ENCODE measurements around the gene RBFA.

Gene RBFA

DNA sequence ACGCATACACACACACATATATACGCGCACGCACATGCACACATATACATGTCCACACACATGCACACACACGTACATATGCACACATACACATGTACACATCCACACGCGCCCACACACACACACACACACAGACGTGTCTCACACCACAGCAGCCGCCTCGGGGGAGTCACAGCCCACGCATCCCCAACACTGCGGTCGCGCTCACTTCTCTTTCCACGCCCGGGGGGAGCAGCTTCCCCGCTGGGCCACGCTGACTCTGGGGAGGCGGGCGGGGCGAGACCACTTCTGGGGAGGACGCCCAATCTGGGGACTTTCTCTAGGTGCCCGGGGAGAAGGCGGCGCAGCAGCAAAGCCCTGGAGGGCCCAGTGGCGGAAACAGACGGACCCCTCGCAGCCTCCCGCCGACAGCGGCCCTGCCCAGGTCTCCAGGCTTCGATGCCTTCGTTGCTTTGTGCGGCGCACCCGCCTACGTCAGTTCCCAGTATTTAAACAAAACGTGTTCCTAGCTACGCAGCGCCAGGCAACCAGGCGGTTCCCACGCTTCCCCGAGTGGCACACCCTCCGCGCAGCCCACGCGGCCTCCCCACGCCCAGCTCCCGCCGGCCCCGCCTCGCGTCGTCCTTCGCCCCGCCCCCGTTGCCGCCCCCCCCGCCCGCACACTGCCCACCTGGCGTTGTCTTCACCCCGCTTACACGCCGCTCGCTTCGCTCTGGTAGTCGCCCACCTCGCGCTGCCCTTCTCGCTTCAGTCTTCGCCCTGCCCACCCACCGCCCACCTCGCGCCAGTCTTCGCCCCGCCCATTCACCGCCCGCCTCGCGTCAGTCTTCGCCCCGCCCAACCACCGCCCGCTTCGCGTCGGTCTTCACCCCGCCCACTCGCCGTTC is 810 bp upstream of the RBFA start:
- DNase-seq = peak; percentile 69

DNA sequence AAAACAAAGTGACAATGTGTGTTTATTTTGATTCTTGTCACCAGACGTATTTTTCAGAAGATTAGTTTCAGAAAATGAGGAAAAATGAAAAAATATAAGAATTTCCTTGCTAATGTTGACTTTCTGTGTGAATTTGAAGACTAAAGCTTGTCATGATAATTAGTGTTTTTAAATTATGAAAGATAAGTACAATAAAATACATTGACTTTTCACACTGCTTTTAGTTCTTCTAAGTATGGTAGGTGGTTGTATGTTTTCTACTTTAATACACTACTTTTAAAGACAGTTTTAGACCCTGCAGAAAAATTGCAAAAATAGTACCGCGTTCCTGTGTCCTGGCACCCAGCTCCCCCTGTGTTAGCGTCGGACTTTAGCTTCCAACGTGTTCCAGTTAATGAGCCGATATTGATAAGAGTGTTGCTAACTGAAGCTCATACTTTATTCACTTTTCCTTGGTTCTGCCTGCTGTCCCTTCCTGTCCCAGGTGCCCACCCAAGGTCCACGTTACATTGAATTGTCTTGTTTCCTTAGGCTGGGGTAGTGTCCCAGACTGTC is 695 bp downstream of the RBFA start:
- no peak for DNase-seq

DNA sequence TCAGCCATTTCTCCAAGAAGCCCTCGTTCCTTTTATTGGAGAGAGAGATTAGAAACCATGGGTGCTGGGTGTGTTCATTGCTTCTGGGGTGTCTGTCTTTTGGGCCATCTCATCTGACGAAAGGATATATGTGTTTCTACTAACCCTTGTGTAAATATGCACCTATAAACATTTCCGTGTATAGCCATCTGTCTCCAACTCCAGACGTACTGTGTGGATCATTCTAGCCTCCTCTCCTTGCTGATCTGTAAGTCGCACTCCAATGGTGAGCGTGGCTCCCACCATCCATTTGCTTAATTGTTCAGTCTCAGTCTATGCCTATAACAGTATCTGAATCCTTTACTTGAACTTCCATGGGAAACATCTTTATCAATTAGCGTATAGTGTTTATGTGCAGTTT is 1.8 kb downstream of the RBFA start:
- DNase-seq = no peak

DNA sequence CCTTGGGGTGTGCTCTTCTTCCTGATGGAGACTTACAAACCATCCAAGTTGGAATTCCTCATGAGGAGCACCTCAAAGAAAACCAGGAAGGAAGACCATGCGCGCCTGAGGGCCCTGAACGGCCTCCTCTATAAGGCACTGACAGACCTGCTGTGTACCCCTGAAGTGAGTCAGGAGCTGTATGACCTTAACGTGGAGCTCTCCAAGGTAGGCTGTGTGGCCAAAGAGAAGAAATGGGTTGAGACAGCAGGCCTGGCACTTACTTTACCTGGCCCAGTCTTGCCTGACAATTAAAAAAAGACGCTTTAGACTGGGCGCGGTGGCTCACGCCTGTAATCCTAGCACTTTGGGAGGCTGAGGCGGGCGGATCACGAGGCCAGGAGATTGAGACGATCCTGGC is 3.1 kb downstream of the RBFA start:
- DNase-seq = no peak

DNA sequence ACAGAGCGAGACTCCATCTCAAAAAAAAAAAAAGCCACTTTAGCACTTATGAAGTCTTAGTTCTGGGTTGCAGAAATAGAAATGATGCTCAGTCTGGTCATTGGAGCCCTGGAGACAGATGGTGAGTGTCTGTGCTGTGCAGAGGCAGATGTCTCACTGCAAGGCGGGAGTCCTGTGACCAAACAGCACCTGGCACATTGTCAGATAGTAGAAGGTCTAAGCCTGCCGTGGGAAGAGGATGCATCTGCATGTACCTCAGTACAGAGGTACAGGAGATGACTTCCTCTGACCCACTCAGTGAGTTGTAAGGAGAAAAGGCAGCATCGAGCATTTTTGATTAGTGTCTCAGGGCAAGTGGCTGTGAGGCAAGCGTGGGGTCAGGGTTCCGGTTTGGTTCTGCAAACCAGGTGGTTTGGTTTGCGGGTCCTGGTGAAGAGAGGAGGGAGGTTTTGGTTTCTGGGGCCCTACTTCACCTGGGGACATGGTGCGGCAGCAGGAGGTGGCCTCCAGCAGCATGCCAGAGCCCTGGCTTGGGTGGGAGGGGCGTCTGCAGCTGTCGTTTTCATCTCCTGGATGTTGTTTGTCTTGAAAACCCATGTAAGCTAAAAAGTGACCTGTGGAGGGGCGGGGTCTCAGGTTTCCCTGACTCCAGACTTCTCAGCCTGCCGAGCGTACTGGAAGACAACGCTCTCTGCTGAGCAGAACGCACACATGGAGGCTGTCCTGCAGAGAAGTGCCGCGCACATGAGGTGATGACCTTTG is 3.8 kb downstream of the RBFA start:
- DNase-seq = no peak

- DNase-seq = no peak
Observed at GRCh38 chr18:80040515-80040914, 6.3 kb downstream of the RBFA start.

DNA sequence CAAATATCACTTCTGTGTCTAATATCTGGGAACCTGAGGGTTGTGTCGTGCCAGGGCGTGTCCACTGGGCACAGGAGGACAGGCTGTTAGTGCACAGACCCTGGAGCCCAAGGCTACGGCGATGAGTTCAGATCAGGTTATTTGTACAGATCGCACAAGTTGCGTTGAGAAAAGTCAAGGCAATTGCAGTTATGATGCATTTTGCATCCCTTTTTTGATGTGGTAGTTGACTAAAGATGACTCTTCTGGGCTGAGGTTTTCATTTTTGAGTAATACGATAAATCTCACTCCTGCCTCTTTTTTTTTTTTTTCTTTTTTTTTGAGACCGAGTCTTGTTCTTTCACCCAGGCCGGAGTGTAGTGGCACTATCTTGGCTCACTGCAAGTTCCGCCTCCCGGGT is 7.2 kb downstream of the RBFA start:
- no peak for DNase-seq

DNA sequence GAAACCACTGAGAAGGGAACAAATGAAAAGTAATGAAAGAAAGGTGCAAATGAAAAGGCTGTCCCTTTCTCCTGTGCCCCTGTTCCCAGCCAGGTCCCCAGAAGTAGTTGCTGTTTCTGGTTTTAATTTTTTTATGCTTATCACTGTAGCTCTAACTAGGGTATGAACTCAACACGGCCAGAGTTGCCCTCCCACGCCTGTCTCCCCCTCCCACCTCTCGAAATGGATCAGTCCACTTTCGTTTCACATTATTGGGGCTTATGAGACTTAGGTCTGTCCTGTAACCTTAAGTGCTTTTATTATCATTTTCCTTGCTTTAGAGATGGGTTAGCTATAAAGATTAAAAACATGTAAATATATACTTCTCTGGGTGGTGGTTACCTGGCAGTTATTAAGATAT is 8.6 kb downstream of the RBFA start:
- DNase-seq = no peak

- no peak for DNase-seq
Observed at GRCh38 chr18:80044072-80044471, 9.8 kb downstream of the RBFA start.

DNA sequence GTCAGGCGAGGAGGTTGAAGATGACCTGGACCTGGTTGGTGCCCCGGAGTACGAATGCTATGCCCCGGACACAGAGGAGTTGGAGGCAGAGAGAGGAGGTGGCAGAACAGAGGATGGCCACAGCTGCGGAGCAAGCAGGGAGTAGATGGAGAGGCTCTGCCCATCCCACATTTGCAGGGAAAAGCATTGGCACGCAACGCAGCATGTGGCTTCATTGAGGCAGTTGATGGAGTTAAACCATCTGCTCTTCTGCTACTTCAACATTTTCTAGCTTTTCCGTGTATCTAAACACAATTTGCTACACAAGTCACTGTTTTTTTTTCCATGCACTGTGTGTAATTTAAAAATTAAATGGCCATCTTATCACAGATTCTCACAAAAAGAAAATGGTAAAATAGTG is 11.8 kb downstream of the RBFA start:
- DNase-seq = no peak

DNA sequence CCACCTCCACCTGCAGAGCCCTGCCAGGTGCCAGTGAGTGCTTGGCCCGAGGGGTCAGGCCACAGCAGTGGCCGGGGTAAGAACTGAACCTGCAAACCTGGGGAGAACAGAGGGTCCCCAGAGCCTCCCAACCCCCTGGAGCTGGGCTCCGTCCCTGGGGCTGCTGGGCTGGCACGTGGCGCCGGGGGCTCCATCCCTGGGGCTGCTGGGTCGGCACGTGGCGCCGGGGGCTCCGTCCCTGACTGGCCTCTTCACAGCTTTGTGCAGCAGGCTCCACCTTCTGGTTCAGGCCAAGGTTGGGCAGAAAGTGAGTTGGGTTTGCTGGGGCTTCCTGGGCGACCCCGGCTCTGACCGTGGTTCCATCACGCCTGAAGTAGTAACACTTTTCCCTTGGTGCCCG is 12.2 kb downstream of the RBFA start:
- no peak for DNase-seq

DNA sequence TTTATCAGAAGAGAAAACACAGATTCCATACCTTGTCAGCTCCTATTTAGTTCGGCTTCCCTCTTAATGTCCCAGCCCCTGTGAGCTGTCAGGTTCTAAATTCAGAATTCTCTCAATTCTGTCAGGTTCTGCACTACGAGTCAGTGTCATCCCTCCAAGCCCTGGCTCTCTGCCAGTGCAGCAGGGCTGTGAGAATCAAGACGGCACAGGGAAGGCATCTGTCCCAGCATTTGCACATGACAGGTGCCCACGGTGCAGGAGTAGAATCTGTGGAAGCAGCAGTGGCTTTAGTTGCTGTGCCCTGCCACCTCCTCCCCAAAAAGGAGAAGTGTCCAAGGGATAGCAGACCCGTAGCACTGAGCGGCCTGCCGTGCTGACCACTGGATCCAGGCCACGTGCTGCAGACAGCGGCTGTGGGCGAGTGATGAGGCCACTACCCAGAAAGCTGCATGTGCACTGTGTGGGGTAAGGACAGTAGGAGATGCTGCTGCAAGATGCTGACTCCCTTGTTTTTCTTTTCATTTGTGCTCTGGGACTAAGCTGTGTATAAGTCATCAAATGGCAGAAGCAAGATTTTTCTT is 12.8 kb downstream of the RBFA start:
- DNase-seq = no peak

DNA sequence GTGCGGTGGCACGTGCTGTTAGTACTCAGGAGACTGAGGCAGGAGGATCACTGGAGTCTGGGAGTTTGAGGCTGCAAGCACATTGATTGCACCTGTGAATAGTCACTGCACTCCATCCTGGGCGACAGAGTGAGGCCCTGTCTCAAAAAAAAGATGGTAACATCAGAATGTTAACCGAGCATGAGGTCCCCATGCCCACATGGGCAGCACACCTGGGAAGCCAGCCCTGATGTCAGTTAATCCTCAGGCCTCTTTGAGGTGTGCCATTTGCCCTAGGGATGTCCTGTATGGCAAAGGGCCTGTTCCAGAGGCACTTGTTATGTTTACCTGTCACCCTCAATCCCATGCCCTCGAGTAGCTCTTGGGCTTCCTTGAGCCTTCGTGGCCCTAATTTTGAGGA is 16.6 kb downstream of the RBFA start:
- DNase-seq = no peak

GRCh38 chr18:80056095-80056494 is 21.9 kb downstream of the RBFA start:
- DNase-seq = no peak

- no peak for DNase-seq
Observed at GRCh38 chr18:80059945-80060344, 25.7 kb downstream of the RBFA start.

DNA sequence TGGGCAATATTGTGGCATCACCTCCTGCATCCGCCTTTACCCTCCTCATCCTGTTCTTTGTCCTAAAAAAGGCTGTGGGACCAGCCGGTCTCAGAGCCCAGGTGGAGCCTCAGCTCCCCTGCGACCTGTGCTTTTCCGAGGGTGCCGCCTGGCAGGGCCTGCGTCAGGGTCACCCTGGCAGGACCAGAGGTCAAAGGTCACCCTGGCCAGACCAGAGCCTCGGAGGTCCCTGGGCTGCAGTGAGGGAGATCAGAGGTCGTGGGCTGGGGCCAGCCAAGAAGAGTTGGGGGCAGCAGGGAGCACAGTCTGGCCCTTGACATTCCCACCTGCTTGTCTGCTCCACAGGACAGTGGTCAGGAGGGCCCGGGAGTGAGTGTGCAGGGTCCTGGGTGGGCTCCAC is 31.5 kb downstream of the RBFA start:
- DNase-seq = no peak

DNA sequence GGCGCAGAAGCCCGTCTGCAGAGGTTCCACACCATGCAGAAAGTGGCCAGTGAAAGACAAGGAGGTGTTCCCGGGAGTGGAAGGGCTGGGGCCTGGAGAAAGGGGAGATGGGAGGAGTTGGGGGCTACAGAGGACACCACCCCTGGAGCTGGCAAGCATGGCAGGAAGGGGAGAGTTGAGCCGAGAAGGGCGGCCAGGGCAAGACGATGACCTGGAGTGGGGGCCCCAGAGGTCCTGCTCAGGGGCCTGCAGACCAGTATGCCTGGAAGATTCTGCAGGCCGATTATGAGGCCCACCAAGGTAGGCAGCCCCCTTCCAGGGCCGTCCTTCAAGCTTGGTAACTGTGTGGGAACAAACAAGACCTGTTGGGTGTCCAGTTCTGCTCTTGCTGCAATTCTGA is 33.1 kb downstream of the RBFA start:
- no peak for DNase-seq

GRCh38 chr18:80067897-80068296 is 33.7 kb downstream of the RBFA start:
- no peak for DNase-seq

DNA sequence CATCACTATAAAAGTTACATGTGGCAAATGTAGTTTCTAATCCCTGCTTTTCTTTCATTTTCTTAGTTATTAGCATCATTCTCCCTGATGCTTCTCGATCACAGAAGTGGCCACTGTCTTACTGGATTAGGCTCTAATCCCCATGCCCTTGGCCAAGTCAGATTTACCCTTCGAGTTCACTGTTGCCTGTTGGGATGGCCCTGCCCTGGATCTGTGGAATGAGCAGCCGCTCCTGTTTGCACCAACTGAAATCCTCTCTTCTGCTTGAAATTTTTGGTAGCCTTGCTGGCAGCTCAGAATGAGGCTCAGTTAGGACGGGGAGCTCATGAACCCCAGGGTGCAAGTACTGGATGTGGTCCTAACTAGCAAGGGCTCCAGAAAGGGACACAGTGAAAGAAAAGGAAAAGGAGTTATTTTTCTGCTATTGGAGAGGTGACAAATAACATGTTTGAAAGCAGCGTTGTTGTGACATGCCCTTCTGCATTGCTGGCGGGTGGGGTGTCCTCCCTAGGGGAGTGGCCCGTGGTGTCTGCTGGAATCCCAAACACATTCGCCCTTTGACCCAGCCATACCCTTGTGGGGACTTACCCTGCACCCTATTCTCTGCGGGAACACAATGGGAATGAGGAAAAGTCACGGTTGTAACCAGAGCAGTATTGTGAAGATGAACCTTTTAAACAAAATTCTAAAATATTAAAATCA is 34.5 kb downstream of the RBFA start:
- no peak for DNase-seq

- DNase-seq = no peak
Observed at GRCh38 chr18:80070825-80071224, 36.6 kb downstream of the RBFA start.

GRCh38 chr18:80074183-80074582 is 39.9 kb downstream of the RBFA start:
- DNase-seq = no peak

DNA sequence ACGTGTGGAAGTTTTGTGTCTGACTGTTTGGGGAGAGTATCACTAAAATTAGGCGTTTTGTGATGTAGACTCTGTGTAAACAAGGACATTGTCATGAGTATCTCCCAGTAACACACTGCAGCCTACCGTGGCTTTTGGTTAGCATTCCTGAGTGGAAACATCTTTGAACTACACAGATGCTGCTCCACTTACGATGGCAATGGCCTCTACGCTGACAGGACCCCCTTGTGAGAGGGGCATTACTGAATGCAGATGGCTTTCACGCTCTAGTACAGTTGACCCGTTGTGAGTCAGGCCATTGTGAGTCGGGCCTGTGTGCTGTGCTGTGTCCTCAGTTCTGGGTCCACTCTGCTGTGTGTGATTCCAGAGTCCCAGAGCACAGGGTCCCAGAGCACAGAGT is 40.5 kb downstream of the RBFA start:
- DNase-seq = no peak

DNA sequence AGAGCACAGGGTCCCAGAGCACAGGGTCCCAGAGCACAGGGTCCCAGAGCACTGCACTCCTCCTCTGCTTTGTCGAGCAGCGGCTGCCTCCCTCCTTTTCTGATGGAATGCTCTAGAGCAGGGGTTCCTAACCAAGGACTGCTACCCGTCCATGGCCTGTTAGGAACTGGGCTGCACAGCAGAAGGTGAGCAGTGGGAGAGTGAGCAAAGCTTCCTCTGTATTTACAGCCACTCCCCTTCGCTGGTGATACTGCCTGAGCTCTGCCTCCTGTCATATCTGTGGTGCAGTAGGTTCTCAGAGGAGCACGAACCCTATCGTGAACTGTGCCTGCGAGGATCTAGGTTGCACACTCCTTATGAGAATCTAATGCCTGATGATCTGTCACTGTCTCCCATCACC is 41.7 kb downstream of the RBFA start:
- no peak for DNase-seq
